ENCODE data around the gene LSAMP.

LSAMP gene

GRCh38 chr3:115901008-115901407 is 544.3 kb downstream of the LSAMP start:
- CTCF ChIA-PET: no interaction called here
- TF ChIP-seq ZNF76 (tag by site-specific recombination; IDR thresholded peaks at IDR 0.05; ENCODE audit: borderline replicate concordance, low read depth): no peak
- TF ChIP-seq ZNF548 (tag by site-specific recombination; IDR thresholded peaks at IDR 0.05): no peak
- no peak for TF ChIP-seq ZNF202 (tag by site-specific recombination; IDR thresholded peaks at IDR 0.05; ENCODE audit: borderline replicate concordance)
- TF ChIP-seq ZNF223 (tag by site-specific recombination; IDR thresholded peaks at IDR 0.05): no peak
- no peak for TF ChIP-seq TSHZ1 (tag by site-specific recombination; IDR thresholded peaks at IDR 0.05; ENCODE audit: borderline replicate concordance)
- no peak for TF ChIP-seq ZNF391 (tag by site-specific recombination; IDR thresholded peaks at IDR 0.05; ENCODE audit: borderline replicate concordance, low read depth)
- no peak for TF ChIP-seq ZNF449 (tag by site-specific recombination; IDR thresholded peaks at IDR 0.05)
- TF ChIP-seq ZBTB20 (tag by site-specific recombination; IDR thresholded peaks at IDR 0.05): no peak
- TF ChIP-seq ZNF426 (tag by site-specific recombination; IDR thresholded peaks at IDR 0.05): no peak
- no peak for TF ChIP-seq YY1 (tag by site-specific recombination; IDR thresholded peaks at IDR 0.05)
- TF ChIP-seq ZBTB7A (tag by site-specific recombination; IDR thresholded peaks at IDR 0.05; ENCODE audit: low read depth): no peak
- Histone ChIP-seq H3K9me3 (ENCODE audit: control insufficient read depth, insufficient read depth, low read depth, low read length) (no peaks in the 10 kb centered on the region), H3K4me1 (ENCODE audit: control insufficient read depth, insufficient read depth, low read length) (no peaks in the 10 kb centered on the region), H3K27ac (ENCODE audit: extremely low read depth, low read depth, low read length) (no peak overlapping the region), H3K36me3 (ENCODE audit: control insufficient read depth in 2 of 2, insufficient read depth in 1 of 2, low read length in 2 of 2) (no peaks in the 10 kb centered on the region), H3K4me3 (ENCODE audit: low read depth, low read length) (no peak overlapping the region)
- POLR2A ChIA-PET: no interaction called here

- Histone ChIP-seq H3K9me3 (ENCODE audit: control insufficient read depth, insufficient read depth, low read depth, low read length) (no peaks in the 10 kb centered on the region), H3K27ac (ENCODE audit: extremely low read depth, low read depth, low read length) (no peak overlapping the region), H3K36me3 (ENCODE audit: control insufficient read depth in 2 of 2, insufficient read depth in 1 of 2, low read length in 2 of 2) (no peaks in the 10 kb centered on the region), H3K4me1 (ENCODE audit: control insufficient read depth, insufficient read depth, low read length) (no peaks in the 10 kb centered on the region), H3K4me3 (ENCODE audit: low read depth, low read length) (no peak overlapping the region)
- TF ChIP-seq ZNF747 (tag by site-specific recombination; IDR thresholded peaks at IDR 0.05): no peak
- no peak for TF ChIP-seq ZNF473 (tag by site-specific recombination; IDR thresholded peaks at IDR 0.05)
- POLR2A ChIA-PET: no interaction called here
- CTCF ChIA-PET: interaction anchor here (0.6 kb wide), 1 partner anchor 243 kb away, joined by 3 read pairs; no protein-coding TSS in a partner anchor
Measured at GRCh38 chr3:115899535-115899934, 545.8 kb downstream of the LSAMP start.

- CTCF ChIA-PET: interaction anchor here (0.6 kb wide), 1 partner anchor 244 kb away, joined by 3 read pairs; no protein-coding TSS in a partner anchor
Measured at GRCh38 chr3:115898656-115899410, 546.5 kb downstream of the LSAMP start.

More at GRCh38 chr3:115898656-115899410, 546.5 kb downstream of the LSAMP start:
- H3K4me1 ChIP-seq (ENCODE audit: control insufficient read depth, insufficient read depth, low read length): no peaks in the 10 kb centered on the region
- POLR2A ChIA-PET: no interaction called here
- no peak for TF ChIP-seq ZNF692 (tag by site-specific recombination; IDR thresholded peaks at IDR 0.05)
- no peak for TF ChIP-seq ZNF501 (tag by site-specific recombination; IDR thresholded peaks at IDR 0.05)
- no peak for TF ChIP-seq ZNF585B (tag by site-specific recombination; IDR thresholded peaks at IDR 0.05)
- TF ChIP-seq ZNF548 (tag by site-specific recombination; IDR thresholded peaks at IDR 0.05): no peak
- TF ChIP-seq ZNF600 (tag by site-specific recombination; IDR thresholded peaks at IDR 0.05): no peak
- no peak for TF ChIP-seq ZSCAN16 (tag by site-specific recombination; IDR thresholded peaks at IDR 0.05)
- TF ChIP-seq ZSCAN18 (tag by site-specific recombination; IDR thresholded peaks at IDR 0.05): no peak
- TF ChIP-seq IKZF3 (tag by site-specific recombination; IDR thresholded peaks at IDR 0.05): no peak
- TF ChIP-seq ZNF404 (tag by site-specific recombination; IDR thresholded peaks at IDR 0.05): no peak
- TF ChIP-seq ZNF426 (tag by site-specific recombination; IDR thresholded peaks at IDR 0.05): no peak
- H3K36me3 ChIP-seq (ENCODE audit: control insufficient read depth in 2 of 2, insufficient read depth in 1 of 2, low read length in 2 of 2): no peaks in the 10 kb centered on the region
- H3K9me3 ChIP-seq (ENCODE audit: control insufficient read depth, insufficient read depth, low read depth, low read length): no peaks in the 10 kb centered on the region
- no peak overlapping the region for H3K4me3 ChIP-seq (ENCODE audit: low read depth, low read length)
- H3K27ac ChIP-seq (ENCODE audit: extremely low read depth, low read depth, low read length): no peak overlapping the region
